ENCODE data around the gene RNASE11.

DNA sequence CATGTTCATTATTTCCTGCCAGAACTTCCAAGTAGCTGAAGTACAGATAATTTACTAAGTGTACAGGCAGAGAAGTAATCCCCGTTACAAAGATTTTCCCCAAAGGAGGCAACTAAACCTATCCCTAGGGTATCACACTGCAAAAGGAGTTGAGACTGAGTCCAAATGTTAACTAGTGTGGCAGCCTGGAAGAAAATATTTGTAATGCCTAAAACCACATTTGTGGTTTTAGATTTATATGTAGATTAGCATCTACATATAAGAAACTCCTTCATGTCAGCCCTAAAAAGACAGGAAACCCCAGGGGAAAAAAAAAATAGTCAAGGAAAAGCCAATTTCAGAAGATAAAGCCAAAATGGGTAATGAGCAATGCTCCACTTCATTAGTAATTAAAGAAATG, 4.8 kb upstream of the RNASE11 start:
- no peak for TF ChIP-seq TAF1 (IDR thresholded peaks at IDR 0.05; ENCODE audit: borderline replicate concordance, insufficient read depth, low read length)
- TF ChIP-seq, protein P1, sequence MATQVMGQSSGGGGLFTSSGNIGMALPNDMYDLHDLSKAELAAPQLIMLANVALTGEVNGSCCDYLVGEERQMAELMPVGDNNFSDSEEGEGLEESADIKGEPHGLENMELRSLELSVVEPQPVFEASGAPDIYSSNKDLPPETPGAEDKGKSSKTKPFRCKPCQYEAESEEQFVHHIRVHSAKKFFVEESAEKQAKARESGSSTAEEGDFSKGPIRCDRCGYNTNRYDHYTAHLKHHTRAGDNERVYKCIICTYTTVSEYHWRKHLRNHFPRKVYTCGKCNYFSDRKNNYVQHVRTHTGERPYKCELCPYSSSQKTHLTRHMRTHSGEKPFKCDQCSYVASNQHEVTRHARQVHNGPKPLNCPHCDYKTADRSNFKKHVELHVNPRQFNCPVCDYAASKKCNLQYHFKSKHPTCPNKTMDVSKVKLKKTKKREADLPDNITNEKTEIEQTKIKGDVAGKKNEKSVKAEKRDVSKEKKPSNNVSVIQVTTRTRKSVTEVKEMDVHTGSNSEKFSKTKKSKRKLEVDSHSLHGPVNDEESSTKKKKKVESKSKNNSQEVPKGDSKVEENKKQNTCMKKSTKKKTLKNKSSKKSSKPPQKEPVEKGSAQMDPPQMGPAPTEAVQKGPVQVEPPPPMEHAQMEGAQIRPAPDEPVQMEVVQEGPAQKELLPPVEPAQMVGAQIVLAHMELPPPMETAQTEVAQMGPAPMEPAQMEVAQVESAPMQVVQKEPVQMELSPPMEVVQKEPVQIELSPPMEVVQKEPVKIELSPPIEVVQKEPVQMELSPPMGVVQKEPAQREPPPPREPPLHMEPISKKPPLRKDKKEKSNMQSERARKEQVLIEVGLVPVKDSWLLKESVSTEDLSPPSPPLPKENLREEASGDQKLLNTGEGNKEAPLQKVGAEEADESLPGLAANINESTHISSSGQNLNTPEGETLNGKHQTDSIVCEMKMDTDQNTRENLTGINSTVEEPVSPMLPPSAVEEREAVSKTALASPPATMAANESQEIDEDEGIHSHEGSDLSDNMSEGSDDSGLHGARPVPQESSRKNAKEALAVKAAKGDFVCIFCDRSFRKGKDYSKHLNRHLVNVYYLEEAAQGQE (IDR thresholded peaks at IDR 0.05; ENCODE audit: insufficient read depth in 1 of 2, low read depth in 2 of 2, low read length in 2 of 2) = no peak
- no peak for TF ChIP-seq POLR2AphosphoS5 (IDR thresholded peaks at IDR 0.05; ENCODE audit: low read depth, low read length)

All from PFSK-1 (cell line).